Thyroid gland (tissue), 4 donors: ENCODE measurements around the gene FAM43A. TPM values are rescaled to one million over a fixed set of nuclear protein-coding genes. Genes with fewer than 3 reads are reported as not detected.
A peak's percentile ranks its signal among the peaks of the same experiment; 100 is the strongest.

ENCODE experiments used
- DNase-seq, 2 donors: peaks; one replicate each; pipeline ENCODE4 v3.0.0-alpha.2; 2019
- H3K27ac ChIP-seq, 3 donors: fragments of 200-600 bp; sonication (generic); 1 replicate in 2 of 3; 2 replicates in 1 of 3; pipeline ENCODE4 v1.5.1; 2016 to 2019; ENCODE audit warnings: mild to moderate bottlenecking in 1 of 3, moderate library complexity in 1 of 3
- H3K27me3 ChIP-seq: fragments of 200-600 bp; sonication (generic); one replicate; pipeline ENCODE4 v1.5.1; 2019
- H3K36me3 ChIP-seq, 2 donors: fragments of 200-600 bp; sonication (generic); one replicate each; pipeline ENCODE4 v1.5.1; 2016 to 2019
- H3K4me1 ChIP-seq, 2 donors: fragments of 200-600 bp; sonication (generic); one replicate each; pipeline ENCODE4 v1.5.1; 2017 to 2019
- H3K4me3 ChIP-seq, 3 donors: fragments of 200-600 bp; sonication (generic); replicated peaks in 1 of 3; 1 replicate in 2 of 3; 2 replicates in 1 of 3; pipeline ENCODE4 v1.5.1; 2016; ENCODE audit warnings: mild to moderate bottlenecking in 1 of 3
- H3K9me3 ChIP-seq: fragments of 200-600 bp; sonication (generic); one replicate; pipeline ENCODE4 v1.5.1; 2017
- POLR2A ChIP-seq, 2 donors: fragments of 450-650 bp; IDR thresholded peaks; one replicate each; pipeline ENCODE4 v1.6.1; 2017; ENCODE audit warnings: antibody characterized with exemption in 2 of 2, mild to moderate bottlenecking in 2 of 2, moderate library complexity in 1 of 2
- WGBS, 2 donors: methylation state at CpG; one replicate each; pipeline ENCODE4 v1.1.5; 2017; 5-methylcytosine and 5-hydroxymethylcytosine counted together
- intact Hi-C: fragments of 100-400 bp; cut with DNase I; formaldehyde crosslinking; loops from one replicate; pipeline ENCODE4 v1.15.1; 2023
- total RNA-seq, 4 donors: library from RNA; depleted of rRNA; stranded (reverse); fragments of >200 nt; gene quantifications; one replicate each; pipeline ENCODE4 v1.2.3, GENCODE V29; 2016
- TF ChIP-seq, protein P1 (sequence below), 6 experiments: fragments of 200-600 bp in 3 of 6; fragments of 450-650 bp in 3 of 6; sonication (generic) in 3 of 6; IDR thresholded peaks; one replicate each; pipeline ENCODE4 v1.5.1; 2016 to 2019; ENCODE audit warnings: antibody characterized with exemption in 6 of 6, mild to moderate bottlenecking in 2 of 6, inconsistent platforms in 1 of 6, moderate library complexity in 1 of 6

FAM43A gene
- total RNA-seq, 4 donors from 2014 or later, result 16.8 to 33.9 (median 22.4) TPM

DNA sequence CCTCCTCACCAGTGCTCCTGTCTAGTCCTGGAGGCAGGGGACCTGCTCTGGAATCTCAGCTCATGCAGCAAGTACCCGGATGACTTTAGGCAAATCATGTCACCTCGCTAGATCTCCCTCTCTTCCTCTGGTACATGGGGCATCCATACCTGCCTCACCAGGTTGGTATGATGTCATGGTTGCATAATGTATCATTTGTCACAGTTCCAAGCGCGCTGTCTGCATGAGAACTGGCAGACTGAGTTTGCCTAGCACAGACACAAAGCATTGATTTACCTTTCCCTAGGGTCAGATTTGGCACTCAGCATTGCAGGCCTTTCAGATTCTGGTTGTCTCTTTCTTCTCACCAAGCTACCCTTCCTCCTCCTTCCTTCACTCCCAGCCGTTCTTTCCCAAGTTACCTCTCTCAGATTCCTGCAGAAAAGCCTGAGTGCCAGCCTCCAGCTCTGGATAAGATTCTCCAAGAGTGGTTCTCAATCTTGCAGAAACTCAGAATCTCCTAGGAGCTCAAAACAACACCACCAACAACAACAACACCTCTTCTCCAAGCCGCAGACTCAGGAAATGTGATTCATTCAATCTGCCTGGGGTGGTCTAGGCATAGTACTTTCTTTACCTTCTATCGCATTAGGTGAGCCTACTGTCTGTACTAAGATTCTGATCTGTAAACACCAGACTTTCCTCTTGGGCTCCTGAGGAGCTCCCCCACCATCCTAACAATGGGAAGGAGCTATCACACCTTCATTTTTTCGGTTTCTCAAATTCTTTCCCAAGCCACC, 29.5 kb downstream of the FAM43A start:
- Histone ChIP-seq H3K27me3 (no peaks in the 10 kb centered on the region), H3K9me3 (no peaks in the 10 kb centered on the region), H3K4me1 (peaks cover 10 to 17% of the 10 kb centered on the region in 2 donors), H3K36me3 (no peaks in the 10 kb centered on the region), H3K27ac (no peak overlapping the region), H3K4me3 (no peak overlapping the region)
- DNase-seq, result no peak
- WGBS, 2 donors, result 89 to 90% methylated on average over 8 of the region's 8 CpGs
- TF ChIP-seq POLR2A (IDR thresholded peaks at IDR 0.05), result no peak
- TF ChIP-seq, protein P1, sequence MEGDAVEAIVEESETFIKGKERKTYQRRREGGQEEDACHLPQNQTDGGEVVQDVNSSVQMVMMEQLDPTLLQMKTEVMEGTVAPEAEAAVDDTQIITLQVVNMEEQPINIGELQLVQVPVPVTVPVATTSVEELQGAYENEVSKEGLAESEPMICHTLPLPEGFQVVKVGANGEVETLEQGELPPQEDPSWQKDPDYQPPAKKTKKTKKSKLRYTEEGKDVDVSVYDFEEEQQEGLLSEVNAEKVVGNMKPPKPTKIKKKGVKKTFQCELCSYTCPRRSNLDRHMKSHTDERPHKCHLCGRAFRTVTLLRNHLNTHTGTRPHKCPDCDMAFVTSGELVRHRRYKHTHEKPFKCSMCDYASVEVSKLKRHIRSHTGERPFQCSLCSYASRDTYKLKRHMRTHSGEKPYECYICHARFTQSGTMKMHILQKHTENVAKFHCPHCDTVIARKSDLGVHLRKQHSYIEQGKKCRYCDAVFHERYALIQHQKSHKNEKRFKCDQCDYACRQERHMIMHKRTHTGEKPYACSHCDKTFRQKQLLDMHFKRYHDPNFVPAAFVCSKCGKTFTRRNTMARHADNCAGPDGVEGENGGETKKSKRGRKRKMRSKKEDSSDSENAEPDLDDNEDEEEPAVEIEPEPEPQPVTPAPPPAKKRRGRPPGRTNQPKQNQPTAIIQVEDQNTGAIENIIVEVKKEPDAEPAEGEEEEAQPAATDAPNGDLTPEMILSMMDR (IDR thresholded peaks at IDR 0.05), result no peak
- intact Hi-C loops, result no loop called here

DNA sequence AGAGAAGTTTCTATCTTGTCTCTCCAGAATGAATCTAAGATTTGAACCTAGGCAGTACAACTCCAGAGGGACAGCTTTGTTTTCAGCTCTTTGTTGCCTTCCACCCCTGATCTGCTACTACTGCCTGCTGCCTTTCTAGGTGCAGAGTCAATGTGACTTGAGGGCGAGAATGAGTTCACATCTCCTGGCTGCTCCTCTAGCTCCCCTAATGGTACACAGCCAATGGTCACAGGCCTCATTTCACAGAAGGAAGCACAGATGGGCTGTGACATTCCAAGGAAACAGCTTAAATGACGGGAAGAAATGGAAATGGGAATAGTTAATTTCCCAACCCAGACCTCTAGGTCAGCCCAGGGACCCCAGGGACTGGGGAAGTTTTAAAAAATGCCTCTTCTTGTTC, 32.4 kb downstream of the FAM43A start:
- no peak for DNase-seq
- H3K36me3 ChIP-seq, result no peaks in the 10 kb centered on the region
- TF ChIP-seq POLR2A (IDR thresholded peaks at IDR 0.05), result no peak
- TF ChIP-seq, protein P1 (IDR thresholded peaks at IDR 0.05), result no peak
- no peak overlapping the region for H3K27ac ChIP-seq
- peaks cover 0 to 6% of the 10 kb centered on the region in 2 donors for H3K4me1 ChIP-seq
- intact Hi-C loops, result no loop called here
- WGBS, 2 donors, result 86 to 94% methylated on average over 2 of the region's 2 CpGs
- no peak overlapping the region for H3K4me3 ChIP-seq
- H3K27me3 ChIP-seq, result no peaks in the 10 kb centered on the region
- no peaks in the 10 kb centered on the region for H3K9me3 ChIP-seq

DNA sequence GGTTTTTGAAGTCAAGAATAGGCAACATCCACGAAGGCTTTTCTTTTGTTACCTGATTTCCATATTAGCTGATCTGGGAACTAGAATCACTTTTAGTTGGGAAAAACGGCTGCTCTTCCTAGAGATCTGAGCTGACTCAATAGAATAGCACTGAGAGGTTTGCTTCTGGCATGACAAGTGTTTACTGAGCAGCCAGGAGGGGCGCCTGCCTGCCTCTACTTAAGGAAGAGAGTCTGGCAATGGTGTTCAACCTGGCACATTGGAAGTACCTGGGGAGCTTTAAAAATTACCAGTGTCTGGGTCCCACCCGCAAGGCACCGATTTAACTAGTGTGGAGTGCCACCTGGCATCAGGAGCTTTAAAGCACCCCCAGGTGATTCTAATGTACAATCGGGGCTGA, 34.4 kb downstream of the FAM43A start:
- intact Hi-C loops, result no loop called here
- TF ChIP-seq, protein P1 (IDR thresholded peaks at IDR 0.05), result peak in 3 of 6 experiments; percentile 9 to 33 (median 27)
- no peak for TF ChIP-seq POLR2A (IDR thresholded peaks at IDR 0.05)
- Histone ChIP-seq H3K4me1 (peaks cover 0 to 5% of the 10 kb centered on the region in 2 donors), H3K9me3 (no peaks in the 10 kb centered on the region), H3K4me3 (no peak overlapping the region), H3K36me3 (no peaks in the 10 kb centered on the region), H3K27ac (peak overlapping the region in 1 of 3 donors; percentile 6), H3K27me3 (no peaks in the 10 kb centered on the region)
- peak; percentile 60 to 63 for DNase-seq
- WGBS, 2 donors, result 49 to 51% methylated on average over 6 of the region's 6 CpGs

DNA sequence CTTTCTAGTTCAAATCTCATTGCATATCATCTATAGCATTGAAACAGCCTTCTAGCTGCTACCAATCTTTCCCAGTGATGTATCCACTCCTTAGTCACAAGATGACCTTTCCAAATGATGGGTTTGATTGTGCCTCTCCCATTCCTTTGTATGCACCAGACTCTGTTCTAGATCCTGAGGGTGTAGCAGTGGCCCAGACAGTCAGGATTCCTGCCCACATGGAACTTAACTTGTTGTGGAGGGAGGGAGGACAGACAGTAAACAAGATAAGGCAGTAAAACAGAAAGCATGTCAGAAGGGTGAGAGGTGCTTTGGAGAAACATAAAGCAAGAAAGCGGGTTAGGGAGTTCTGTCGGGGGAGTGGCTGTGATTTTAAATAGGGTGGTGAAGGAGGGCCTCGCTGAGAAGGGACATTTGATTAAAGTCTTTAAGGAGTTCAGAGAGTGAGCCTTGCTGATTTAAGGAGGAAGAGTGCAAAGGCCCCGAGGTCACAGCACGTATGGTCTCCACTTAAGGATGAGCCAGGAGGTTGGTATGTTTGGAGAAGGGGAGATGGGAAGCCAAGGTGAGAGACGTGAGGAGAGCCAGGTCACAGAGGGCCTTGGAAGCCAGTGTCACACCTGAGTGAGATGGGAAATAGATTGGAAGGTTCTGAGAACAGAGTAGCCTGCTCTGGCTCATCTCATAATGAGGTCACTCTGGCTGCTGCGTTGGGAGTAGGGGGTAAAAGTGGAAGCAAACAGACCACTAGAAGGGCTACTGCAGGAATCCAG, 38.3 kb downstream of the FAM43A start:
- TF ChIP-seq, protein P1 (IDR thresholded peaks at IDR 0.05), result no peak
- H3K27ac ChIP-seq, result no peak overlapping the region
- DNase-seq, result no peak
- H3K27me3 ChIP-seq, result no peaks in the 10 kb centered on the region
- H3K9me3 ChIP-seq, result no peaks in the 10 kb centered on the region
- intact Hi-C loops, result no loop called here
- peaks cover 0 to 5% of the 10 kb centered on the region in 2 donors for H3K4me1 ChIP-seq
- H3K4me3 ChIP-seq, result no peak overlapping the region
- 74 to 78% methylated on average over 7 of the region's 7 CpGs for WGBS, 2 donors
- H3K36me3 ChIP-seq, result no peaks in the 10 kb centered on the region

DNA sequence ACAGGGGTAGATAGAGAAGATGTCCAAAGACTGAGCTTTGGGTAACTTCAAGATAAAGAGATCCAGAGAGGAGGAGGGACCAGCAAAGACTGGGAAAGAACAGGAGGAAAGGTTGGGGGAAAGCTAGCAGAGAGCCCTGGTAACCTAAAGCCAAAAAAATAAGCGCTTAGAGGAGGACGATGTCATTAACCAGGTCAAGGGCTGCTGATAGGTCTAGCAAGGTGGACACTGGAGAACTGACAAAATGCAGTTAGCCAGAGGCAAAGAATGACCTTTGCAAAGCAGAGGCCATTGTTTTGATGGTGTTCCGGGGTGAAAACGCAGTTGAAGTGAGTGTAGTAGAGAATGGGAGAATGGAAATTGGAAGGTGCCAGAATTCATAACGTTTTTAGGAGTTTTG, 39.7 kb downstream of the FAM43A start:
- H3K4me1 ChIP-seq, result no peaks in the 10 kb centered on the region
- 66 to 67% methylated on average over 5 of the region's 5 CpGs for WGBS, 2 donors
- no peaks in the 10 kb centered on the region for H3K36me3 ChIP-seq
- H3K27ac ChIP-seq, result no peak overlapping the region
- no peak overlapping the region for H3K4me3 ChIP-seq
- no peaks in the 10 kb centered on the region for H3K27me3 ChIP-seq
- no peak for DNase-seq
- TF ChIP-seq, protein P1 (IDR thresholded peaks at IDR 0.05), result no peak
- no peak for TF ChIP-seq POLR2A (IDR thresholded peaks at IDR 0.05)
- no peaks in the 10 kb centered on the region for H3K9me3 ChIP-seq
- intact Hi-C loops, result no loop called here
